Neural crest cell (in vitro differentiated cells): ENCODE measurements around the gene OTOP1. TPM values are rescaled to one million over a fixed set of nuclear protein-coding genes. Genes with fewer than 3 reads are reported as not detected.
"Not testable (repeated sequence)": the region's sequence is repeated elsewhere in the genome, so short reads cannot be mapped to it uniquely, and the experiment has no call there.

Experiments used
- DNase-seq: peaks from one replicate; pipeline ENCODE4 v3.0.0; 2021; ENCODE audit warnings: low read depth, mixed read lengths, low spot score
- H3K27ac Mint-ChIP-seq: one replicate; pipeline ENCODE4 v1.8.0; 2021; ENCODE audit warnings: mild to moderate bottlenecking, mixed read lengths; ENCODE audit not compliant: unreplicated experiment
- H3K27me3 Mint-ChIP-seq: 2 replicates; pipeline ENCODE4 v1.8.0; 2021; ENCODE audit warnings: low read depth, mild to moderate bottlenecking, mixed read lengths
- H3K36me3 Mint-ChIP-seq: 2 replicates; pipeline ENCODE4 v1.8.0; 2021; ENCODE audit warnings: low read depth, mild to moderate bottlenecking, mixed read lengths
- H3K4me1 Mint-ChIP-seq: 2 replicates; pipeline ENCODE4 v1.8.0; 2021; ENCODE audit warnings: mixed read lengths
- H3K4me3 Mint-ChIP-seq: one replicate; pipeline ENCODE4 v1.8.0; 2021; ENCODE audit warnings: mild to moderate bottlenecking, mixed read lengths
- H3K9me3 Mint-ChIP-seq: 2 replicates; pipeline ENCODE4 v1.8.0; 2021; ENCODE audit warnings: mixed read lengths
- CTCF ChIP-seq: fragments of 200-600 bp; sonication (generic); conservative IDR thresholded peaks from 2 replicates; pipeline ENCODE4 v1.5.0; 2021; ENCODE audit warnings: antibody characterized with exemption, mild to moderate bottlenecking
- total RNA-seq: library from RNA; stranded (reverse); gene quantifications from 2 replicates; pipeline ENCODE4 v1.2.1, GENCODE V29; 2021

OTOP1 gene
- total RNA-seq, 1 donor from 2014 or later: 0.33 TPM

GRCh38 chr4:4269331-4269731, 42.6 kb upstream of the OTOP1 start:
- TF ChIP-seq CTCF: no peak
- H3K27ac Mint-ChIP-seq: no peak overlapping the region

GRCh38 chr4:4268776-4269175, 42.0 kb upstream of the OTOP1 start:
- Mint-ChIP-seq H3K9me3 (no peaks in the 10 kb centered on the region), H3K4me1 (no peaks in the 10 kb centered on the region), H3K27me3 (no peaks in the 10 kb centered on the region), H3K4me3 (no peak overlapping the region), H3K36me3 (peaks cover 5% of the 10 kb centered on the region), H3K27ac (no peak overlapping the region)
- DNase-seq: no peak
- no peak for TF ChIP-seq CTCF

More at GRCh38 chr4:4269331-4269731, 42.6 kb upstream of the OTOP1 start:
- H3K36me3 Mint-ChIP-seq: peaks cover 7% of the 10 kb centered on the region
- no peaks in the 10 kb centered on the region for H3K27me3 Mint-ChIP-seq
- H3K4me1 Mint-ChIP-seq: no peaks in the 10 kb centered on the region
- no peaks in the 10 kb centered on the region for H3K9me3 Mint-ChIP-seq
- DNase-seq: no peak
- H3K4me3 Mint-ChIP-seq: no peak overlapping the region

GRCh38 chr4:4267981-4268380, 41.3 kb upstream of the OTOP1 start:
- no peak for DNase-seq
- H3K4me1 Mint-ChIP-seq: no peaks in the 10 kb centered on the region
- no peak overlapping the region for H3K27ac Mint-ChIP-seq
- H3K4me3 Mint-ChIP-seq: no peak overlapping the region
- no peaks in the 10 kb centered on the region for H3K27me3 Mint-ChIP-seq
- peaks cover 3% of the 10 kb centered on the region for H3K36me3 Mint-ChIP-seq
- no peak for TF ChIP-seq CTCF
- no peaks in the 10 kb centered on the region for H3K9me3 Mint-ChIP-seq

- TF ChIP-seq CTCF: peak; percentile 44
- Mint-ChIP-seq H3K27me3 (no peaks in the 10 kb centered on the region), H3K36me3 (no peaks in the 10 kb centered on the region), H3K27ac (no peak overlapping the region), H3K4me1 (peaks cover 14% of the 10 kb centered on the region), H3K4me3 (no peak overlapping the region), H3K9me3 (no peaks in the 10 kb centered on the region)
- DNase-seq: no peak
Observed at GRCh38 chr4:4260185-4260751, 33.5 kb upstream of the OTOP1 start.

- Mint-ChIP-seq H3K4me1 (peaks cover 14% of the 10 kb centered on the region), H3K9me3 (no peaks in the 10 kb centered on the region), H3K4me3 (peak overlapping the region; percentile 16), H3K36me3 (no peaks in the 10 kb centered on the region), H3K27me3 (no peaks in the 10 kb centered on the region), H3K27ac (no peak overlapping the region)
- DNase-seq: no peak
- no peak for TF ChIP-seq CTCF
Observed at GRCh38 chr4:4259484-4260100, 32.9 kb upstream of the OTOP1 start.

GRCh38 chr4:4257705-4258104, 31.0 kb upstream of the OTOP1 start:
- H3K4me3 Mint-ChIP-seq, H3K36me3 Mint-ChIP-seq, H3K27me3 Mint-ChIP-seq, DNase-seq, H3K9me3 Mint-ChIP-seq, H3K27ac Mint-ChIP-seq: not testable (repeated sequence)
- H3K4me1 Mint-ChIP-seq: peaks cover 23% of the 10 kb centered on the region
